Panc1 (cell line): ENCODE data around the gene ACOT4. TPM values are rescaled to one million over a fixed set of nuclear protein-coding genes. Genes with fewer than 3 reads are reported as not detected.

Experiments
- ATAC-seq: fragments of 200-7000 bp; cut with Tn5 transposase; 2 replicates; pipeline ENCODE4 v1.9.1; 2020; ENCODE audit warnings: mild to moderate bottlenecking, moderate library complexity
- BruUV-seq: library from RNA; stranded (reverse); fragments of 400-500 nt; replicated peaks from 2 replicates; lab custom pipeline; 2021; lab: Mats Ljungman, UMichigan
- CTCF ChIA-PET: fragments of 300-600 bp; sonication (Branson Sonifier 250); formaldehyde crosslinking; loops from one replicate; lab custom pipeline; 2022; ENCODE audit warnings: antibody characterized with exemption; lab: Charles Lee
- POLR2A ChIA-PET: fragments of 300-600 bp; sonication (Branson Sonifier 250); formaldehyde crosslinking; loops from one replicate; lab custom pipeline; 2022; ENCODE audit warnings: antibody characterized with exemption; lab: Charles Lee
- DNase-seq: peaks from one replicate; pipeline ENCODE4 v3.0.0-alpha.2; 2010; ENCODE audit warnings: low read depth, low spot score
- H3K27ac ChIP-seq: 2 replicates; pipeline ENCODE4 v1.5.1; 2011; ENCODE audit warnings: mild to moderate bottlenecking, low read length, inconsistent platforms
- H3K27me3 ChIP-seq: fragments of 200-500 bp; sonication (Bioruptor generic); 2 replicates; pipeline ENCODE4 v1.6.0; 2014; ENCODE audit warnings: low read length, inconsistent platforms; ENCODE audit not compliant: control insufficient read depth, insufficient read depth
- H3K36me3 ChIP-seq: fragments of 200-500 bp; sonication (Bioruptor generic); 2 replicates; pipeline ENCODE4 v1.5.1; 2014; ENCODE audit warnings: inconsistent platforms, mild to moderate bottlenecking, low read length, moderate library complexity; ENCODE audit not compliant: control insufficient read depth, insufficient read depth
- H3K4me1 ChIP-seq: 2 replicates; pipeline ENCODE4 v1.5.1; 2011; ENCODE audit warnings: inconsistent platforms, mild to moderate bottlenecking, low read length, moderate library complexity; ENCODE audit not compliant: control insufficient read depth, insufficient read depth
- H3K4me3 ChIP-seq, 2 experiments: 2 replicates each; pipeline ENCODE4 v1.5.1; 2011 to 2012; ENCODE audit warnings: low read depth in 2 of 2, low read length in 2 of 2, mild to moderate bottlenecking in 2 of 2, inconsistent platforms in 1 of 2, moderate library complexity in 1 of 2
- H3K9me3 ChIP-seq: fragments of 200-500 bp; sonication (Bioruptor generic); 2 replicates; pipeline ENCODE4 v1.5.1; 2014; ENCODE audit warnings: low read depth, mild to moderate bottlenecking, inconsistent platforms, low read length, moderate library complexity; ENCODE audit not compliant: control insufficient read depth, insufficient read depth
- POLR2AphosphoS5 ChIP-seq: IDR thresholded peaks from 2 replicates; pipeline ENCODE4 v1.6.1; 2012; ENCODE audit warnings: mild to moderate bottlenecking, low read depth, low read length, moderate library complexity
- SIN3A ChIP-seq: IDR thresholded peaks from 2 replicates; pipeline ENCODE4 v1.6.1; 2012; ENCODE audit warnings: low read depth, mild to moderate bottlenecking, low read length, moderate library complexity, borderline replicate concordance; ENCODE audit not compliant: insufficient read depth
- TCF7L2 ChIP-seq: IDR thresholded peaks from 2 replicates; pipeline ENCODE4 v1.6.1; 2011; ENCODE audit warnings: mild to moderate bottlenecking, low read depth, low read length, inconsistent platforms
- in situ Hi-C: cut with HindIII; loops from 2 replicates; pipeline ENCODE4 v1.10.0; 2016; ENCODE audit warnings: low sequenced_read_pairs, low pct_unique_long_range_greater_than_20kb
- intact Hi-C: fragments of 100-400 bp; cut with micrococcal nuclease; formaldehyde crosslinking; loops from one replicate; pipeline ENCODE4 v1.10.0; 2022; ENCODE audit not compliant: unreplicated experiment
- total RNA-seq: library from RNA; stranded (reverse); gene quantifications from one replicate; pipeline ENCODE4 v1.2.1, GENCODE V29; 2021; ENCODE audit not compliant: unreplicated experiment
- TF ChIP-seq, protein P1 (sequence below), 2 experiments: IDR thresholded peaks; 2 replicates each; pipeline ENCODE4 v1.6.1; 2011 to 2012; ENCODE audit warnings: low read depth in 2 of 2, control low read depth in 1 of 2, low read length in 1 of 2, mild to moderate bottlenecking in 1 of 2, moderate library complexity in 1 of 2; ENCODE audit not compliant: insufficient read depth in 1 of 2
- TF ChIP-seq, protein P2 (sequence below): fragments of 450-650 bp; IDR thresholded peaks from 2 replicates; pipeline ENCODE4 v1.5.1; 2017; ENCODE audit warnings: mild to moderate bottlenecking

Gene ACOT4
- total RNA-seq, 1 experiment from 2014 or later = 2.7 TPM

DNA sequence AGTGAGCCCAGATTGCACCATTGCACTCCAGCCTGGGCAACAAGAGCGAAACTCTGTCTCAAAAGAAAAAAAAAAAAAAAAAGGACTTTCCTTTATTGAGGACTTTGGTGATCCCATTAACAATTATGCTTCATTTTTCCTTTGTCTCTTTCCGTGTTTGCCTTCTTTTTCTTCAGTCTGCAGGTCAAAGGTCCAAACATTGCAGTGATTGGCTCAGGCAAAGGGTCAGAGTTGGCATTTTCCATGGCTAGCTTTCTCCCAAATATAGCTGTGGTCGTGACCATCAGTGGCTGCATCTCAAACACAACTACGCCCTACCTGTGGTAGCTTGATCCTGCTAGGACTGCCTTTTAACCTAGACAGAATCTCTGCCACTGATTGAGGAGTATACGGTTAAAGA lies 46.2 kb downstream of the ACOT4 start:
- Histone ChIP-seq H3K36me3 (no peaks in the 10 kb centered on the region), H3K27ac (no peak overlapping the region), H3K27me3 (no peaks in the 10 kb centered on the region), H3K9me3 (no peaks in the 10 kb centered on the region), H3K4me1 (no peaks in the 10 kb centered on the region), H3K4me3 (no peak overlapping the region)
- ATAC-seq (no peak), DNase-seq (no peak)
- TF ChIP-seq POLR2AphosphoS5 (no peak), TCF7L2 (no peak), SIN3A (no peak)
- TF ChIP-seq, protein P1, sequence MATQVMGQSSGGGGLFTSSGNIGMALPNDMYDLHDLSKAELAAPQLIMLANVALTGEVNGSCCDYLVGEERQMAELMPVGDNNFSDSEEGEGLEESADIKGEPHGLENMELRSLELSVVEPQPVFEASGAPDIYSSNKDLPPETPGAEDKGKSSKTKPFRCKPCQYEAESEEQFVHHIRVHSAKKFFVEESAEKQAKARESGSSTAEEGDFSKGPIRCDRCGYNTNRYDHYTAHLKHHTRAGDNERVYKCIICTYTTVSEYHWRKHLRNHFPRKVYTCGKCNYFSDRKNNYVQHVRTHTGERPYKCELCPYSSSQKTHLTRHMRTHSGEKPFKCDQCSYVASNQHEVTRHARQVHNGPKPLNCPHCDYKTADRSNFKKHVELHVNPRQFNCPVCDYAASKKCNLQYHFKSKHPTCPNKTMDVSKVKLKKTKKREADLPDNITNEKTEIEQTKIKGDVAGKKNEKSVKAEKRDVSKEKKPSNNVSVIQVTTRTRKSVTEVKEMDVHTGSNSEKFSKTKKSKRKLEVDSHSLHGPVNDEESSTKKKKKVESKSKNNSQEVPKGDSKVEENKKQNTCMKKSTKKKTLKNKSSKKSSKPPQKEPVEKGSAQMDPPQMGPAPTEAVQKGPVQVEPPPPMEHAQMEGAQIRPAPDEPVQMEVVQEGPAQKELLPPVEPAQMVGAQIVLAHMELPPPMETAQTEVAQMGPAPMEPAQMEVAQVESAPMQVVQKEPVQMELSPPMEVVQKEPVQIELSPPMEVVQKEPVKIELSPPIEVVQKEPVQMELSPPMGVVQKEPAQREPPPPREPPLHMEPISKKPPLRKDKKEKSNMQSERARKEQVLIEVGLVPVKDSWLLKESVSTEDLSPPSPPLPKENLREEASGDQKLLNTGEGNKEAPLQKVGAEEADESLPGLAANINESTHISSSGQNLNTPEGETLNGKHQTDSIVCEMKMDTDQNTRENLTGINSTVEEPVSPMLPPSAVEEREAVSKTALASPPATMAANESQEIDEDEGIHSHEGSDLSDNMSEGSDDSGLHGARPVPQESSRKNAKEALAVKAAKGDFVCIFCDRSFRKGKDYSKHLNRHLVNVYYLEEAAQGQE (IDR thresholded peaks at IDR 0.05; ENCODE audit: insufficient read depth in 1 of 2, low read depth in 2 of 2, low read length in 1 of 2) = no peak
- TF ChIP-seq, protein P2, sequence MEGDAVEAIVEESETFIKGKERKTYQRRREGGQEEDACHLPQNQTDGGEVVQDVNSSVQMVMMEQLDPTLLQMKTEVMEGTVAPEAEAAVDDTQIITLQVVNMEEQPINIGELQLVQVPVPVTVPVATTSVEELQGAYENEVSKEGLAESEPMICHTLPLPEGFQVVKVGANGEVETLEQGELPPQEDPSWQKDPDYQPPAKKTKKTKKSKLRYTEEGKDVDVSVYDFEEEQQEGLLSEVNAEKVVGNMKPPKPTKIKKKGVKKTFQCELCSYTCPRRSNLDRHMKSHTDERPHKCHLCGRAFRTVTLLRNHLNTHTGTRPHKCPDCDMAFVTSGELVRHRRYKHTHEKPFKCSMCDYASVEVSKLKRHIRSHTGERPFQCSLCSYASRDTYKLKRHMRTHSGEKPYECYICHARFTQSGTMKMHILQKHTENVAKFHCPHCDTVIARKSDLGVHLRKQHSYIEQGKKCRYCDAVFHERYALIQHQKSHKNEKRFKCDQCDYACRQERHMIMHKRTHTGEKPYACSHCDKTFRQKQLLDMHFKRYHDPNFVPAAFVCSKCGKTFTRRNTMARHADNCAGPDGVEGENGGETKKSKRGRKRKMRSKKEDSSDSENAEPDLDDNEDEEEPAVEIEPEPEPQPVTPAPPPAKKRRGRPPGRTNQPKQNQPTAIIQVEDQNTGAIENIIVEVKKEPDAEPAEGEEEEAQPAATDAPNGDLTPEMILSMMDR = no peak
- CTCF ChIA-PET = interaction anchor here (0.7 kb wide), 1 partner anchor 103 kb away, joined by 8 read pairs; no protein-coding TSS in a partner anchor
- no TSS peak for BruUV-seq
- intact Hi-C loops (no loop called here), in situ Hi-C loops (no loop called here)
- POLR2A ChIA-PET = interaction anchor here (0.5 kb wide), 1 partner anchor 461 kb away, joined by 3 read pairs; no protein-coding TSS in a partner anchor

DNA sequence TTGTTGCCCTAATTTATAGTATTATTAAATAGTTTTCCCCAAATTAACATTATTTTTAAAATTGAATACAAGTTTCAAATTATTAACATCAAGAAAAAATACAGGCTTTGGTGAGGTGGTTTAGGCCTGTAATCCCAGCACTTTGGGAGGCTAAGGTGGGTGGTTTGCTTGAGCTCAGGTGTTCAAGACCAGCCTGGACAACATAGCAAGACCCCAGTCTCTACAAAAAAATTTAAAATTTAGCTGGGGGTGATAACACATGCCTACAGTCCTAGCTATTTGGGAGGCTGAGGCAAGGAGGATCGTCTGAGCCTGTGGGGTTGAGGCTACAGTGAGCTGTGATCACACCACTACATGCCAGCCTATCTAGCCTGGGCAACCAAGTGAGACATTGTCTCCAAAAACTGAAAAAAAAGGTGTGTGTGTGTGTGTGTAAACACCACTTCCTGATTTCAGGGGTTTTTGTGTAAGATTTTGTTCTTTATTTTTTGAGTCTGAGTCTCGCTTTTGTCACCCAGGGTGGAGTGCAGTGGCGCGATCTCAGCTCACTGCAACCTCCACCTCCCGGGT lies 49.2 kb downstream of the ACOT4 start:
- intact Hi-C loops (no loop called here), in situ Hi-C loops (no loop called here)
- Histone ChIP-seq H3K4me1 (0 out of 2 replicates have a peak, but pooled peaks cover 6% of the 10 kb centered on the region), H3K36me3 (no peaks in the 10 kb centered on the region; the same call in 1 of the 2 replicates), H3K9me3 (no peaks in the 10 kb centered on the region), H3K4me3 (no peak overlapping the region), H3K27me3 (no peaks in the 10 kb centered on the region), H3K27ac (no peak overlapping the region)
- CTCF ChIA-PET = no interaction called here
- no peak for DNase-seq
- no peak for TF ChIP-seq SIN3A
- TF ChIP-seq, protein P2 = no peak
- TF ChIP-seq TCF7L2 = no peak
- ATAC-seq = no peak
- no TSS peak for BruUV-seq
- POLR2A ChIA-PET = no interaction called here
